Measurements from ENCODE around the gene CEP20. TPM values are rescaled to one million over a fixed set of nuclear protein-coding genes. Genes with fewer than 3 reads are reported as not detected.
A peak's percentile ranks its signal among the peaks of the same experiment; 100 is the strongest.
"Not testable (repeated sequence)": the region's sequence is repeated elsewhere in the genome, so short reads cannot be mapped to it uniquely, and the experiment has no call there.

Gene CEP20
- total RNA-seq, 2 donors from 2014 or later, result 18.9 to 22.6 TPM

DNA sequence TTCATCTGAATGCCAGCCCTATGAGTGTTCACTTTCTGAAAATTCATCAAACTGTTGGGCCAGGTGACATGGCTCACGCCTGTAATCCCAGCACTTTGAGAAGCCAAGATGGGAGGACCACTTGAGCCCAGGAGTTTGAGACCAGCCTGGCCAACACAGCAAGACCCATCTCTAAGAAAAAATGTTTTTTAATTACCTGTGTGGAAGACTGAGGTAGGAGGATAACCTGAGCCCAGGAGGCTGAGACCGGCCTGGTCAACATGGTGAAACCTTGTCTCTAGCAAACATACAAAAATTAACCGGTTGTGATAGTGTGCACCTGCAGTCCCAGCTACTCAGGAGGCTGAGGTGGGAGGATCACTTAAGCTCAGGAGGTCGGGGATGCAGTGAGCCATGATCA is 41.9 kb downstream of the CEP20 start:
- intact Hi-C loops (cut with DNase I, micrococcal nuclease), result no loop called here
- DNase-seq (no peak), ATAC-seq (no peak)

DNA sequence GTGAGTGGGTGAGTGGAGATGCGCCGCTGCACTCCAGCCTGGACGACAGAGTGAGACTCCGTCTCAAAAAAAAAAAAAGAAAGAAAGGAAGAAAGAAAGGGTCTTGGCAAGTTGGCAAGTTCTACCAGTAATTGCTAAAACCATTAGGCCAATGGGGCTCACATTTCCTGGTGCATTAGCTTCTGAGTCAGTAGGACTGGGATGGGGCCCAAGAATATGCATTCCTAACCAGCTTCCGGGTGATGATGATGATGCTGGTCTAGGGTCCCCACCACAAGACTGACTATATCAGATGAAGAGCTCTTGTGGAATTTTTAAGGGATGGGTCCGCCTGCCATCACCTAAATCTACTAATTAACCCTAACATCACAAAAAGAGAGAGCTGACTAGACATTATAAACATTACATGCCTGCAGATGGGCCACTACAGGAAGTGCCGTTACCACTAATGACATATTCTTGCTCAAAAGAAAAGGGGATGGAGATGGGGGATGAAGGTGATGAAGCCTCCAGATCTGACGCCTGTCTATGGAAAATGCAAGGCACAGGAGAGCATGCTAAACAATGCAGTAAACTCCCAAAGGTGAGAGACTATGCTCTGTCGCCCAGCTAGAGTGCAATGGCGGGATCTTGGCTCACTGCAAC is 44.6 kb downstream of the CEP20 start:
- intact Hi-C loops (cut with DNase I, micrococcal nuclease), result no loop called here
- ATAC-seq, result no peak

DNA sequence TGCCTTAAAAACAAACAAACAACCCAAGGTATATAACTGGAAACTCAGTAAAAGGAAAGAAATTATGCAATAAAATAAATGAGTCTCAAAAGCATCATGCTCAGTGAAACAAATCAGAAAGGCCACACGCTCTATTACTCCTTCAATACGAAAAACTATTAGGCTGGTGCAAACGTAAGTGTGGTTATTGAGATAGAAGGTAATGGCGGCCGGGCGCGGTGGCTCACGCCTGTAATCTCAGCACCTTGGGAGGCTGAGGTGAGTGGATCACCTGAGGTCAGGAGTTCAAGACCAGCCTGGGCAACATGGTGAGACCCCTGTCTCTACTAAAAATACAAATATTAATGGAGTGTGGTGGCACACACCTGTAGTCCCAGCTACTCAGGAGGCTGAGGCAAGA is 49.2 kb downstream of the CEP20 start:
- ATAC-seq; intact Hi-C loops (cut with DNase I, micrococcal nuclease); DNase-seq: not testable (repeated sequence)

More for the DNA sequence above, 44.6 kb downstream of the CEP20 start:
- no peak for DNase-seq

- no peak for ATAC-seq
- intact Hi-C loops (cut with DNase I, micrococcal nuclease), result no loop called here
- DNase-seq, result no peak
Observed at GRCh38 chr16:15837761-15838160, 50.6 kb downstream of the CEP20 start.

DNA sequence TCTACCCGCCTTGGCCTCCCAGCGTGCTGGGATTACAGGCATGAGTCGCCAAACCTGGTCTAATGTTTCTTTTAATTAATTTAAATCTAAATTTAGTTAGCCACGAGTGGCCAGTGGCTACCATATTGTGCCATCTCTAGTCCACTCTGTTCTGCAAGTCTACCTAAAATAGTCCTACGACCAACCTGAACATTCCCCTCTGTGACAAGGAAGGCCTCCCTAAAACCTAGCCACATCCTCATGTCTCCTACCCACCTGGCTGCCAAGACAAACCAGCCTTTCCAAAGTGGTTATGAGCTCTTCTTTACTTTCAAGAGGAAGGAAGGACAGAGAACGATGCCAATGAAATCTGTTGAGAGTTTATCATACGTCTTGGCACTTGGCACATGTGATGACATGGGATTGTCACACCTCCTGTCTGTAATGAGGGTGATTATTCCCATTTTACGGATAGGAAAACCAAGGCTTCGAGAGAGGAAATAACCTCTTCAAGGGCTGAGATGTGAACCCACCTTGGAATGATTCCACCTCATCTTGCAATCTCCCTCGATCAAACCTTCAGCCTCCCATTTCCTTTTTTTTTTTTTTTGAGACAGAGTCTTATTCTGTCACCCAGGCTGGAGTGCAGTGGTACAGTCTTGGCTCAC is 51.3 kb downstream of the CEP20 start:
- no peak for DNase-seq
- ATAC-seq, result no peak
- intact Hi-C loops (cut with DNase I, micrococcal nuclease), result no loop called here

- DNase-seq (no peak), ATAC-seq (no peak)
- intact Hi-C loops (cut with DNase I, micrococcal nuclease), result no loop called here
Observed at GRCh38 chr16:15836074-15836473, 52.3 kb downstream of the CEP20 start.

GRCh38 chr16:15835136-15835878 is 53.1 kb downstream of the CEP20 start:
- ATAC-seq, result no peak
- no peak for DNase-seq
- intact Hi-C loops (cut with DNase I, micrococcal nuclease), result no loop called here

GRCh38 chr16:15834502-15834901 is 53.9 kb downstream of the CEP20 start:
- intact Hi-C loops (cut with DNase I, micrococcal nuclease), result no loop called here
- ATAC-seq (no peak), DNase-seq (no peak)

DNA sequence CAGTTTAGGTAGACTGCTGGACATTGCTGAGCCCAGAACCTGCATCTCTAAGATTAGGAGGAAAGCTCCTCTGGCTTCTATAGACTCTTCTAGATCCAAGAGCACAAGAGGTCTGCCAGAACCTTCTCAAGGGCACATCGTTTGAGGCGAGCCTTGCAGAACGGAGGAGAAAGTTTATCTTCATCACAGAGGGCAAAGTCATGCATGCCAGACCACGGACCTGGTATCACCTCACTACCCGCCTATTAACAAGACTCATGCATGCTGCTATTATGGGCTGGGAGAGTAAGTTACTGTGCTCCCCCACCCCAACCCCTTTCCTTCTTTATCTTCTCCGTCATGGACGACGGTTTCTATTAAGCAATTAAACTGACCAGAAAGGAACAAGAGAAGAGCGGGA is 54.9 kb downstream of the CEP20 start:
- DNase-seq, result no peak
- intact Hi-C loops (cut with DNase I, micrococcal nuclease), result no loop called here
- ATAC-seq, result no peak

DNA sequence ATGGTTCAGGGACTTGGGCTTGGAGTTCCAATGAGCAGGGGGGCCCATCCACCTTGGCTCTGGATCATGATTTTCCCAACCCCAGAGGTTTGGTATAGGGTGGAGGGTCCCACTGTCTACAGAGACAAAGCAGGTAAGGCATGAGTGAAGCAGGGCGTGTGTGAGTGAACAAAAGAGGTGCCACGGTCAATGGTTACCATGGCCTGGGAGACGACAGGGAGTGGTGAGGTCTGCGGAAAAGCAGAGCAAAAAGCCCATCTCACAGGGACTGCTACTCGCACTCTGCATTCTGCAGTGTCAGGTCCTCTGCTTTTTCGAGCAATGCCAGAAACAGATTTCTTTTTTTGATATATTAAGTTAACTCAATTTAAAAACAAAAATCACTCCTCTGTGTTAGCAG is 56.2 kb downstream of the CEP20 start:
- ATAC-seq (no peak), DNase-seq (no peak)
- intact Hi-C loops (cut with DNase I, micrococcal nuclease), result no loop called here

- no peak for DNase-seq
- ATAC-seq, result no peak
- intact Hi-C loops (cut with DNase I, micrococcal nuclease), result no loop called here
Observed at GRCh38 chr16:15830832-15831451, 57.5 kb downstream of the CEP20 start.

DNA sequence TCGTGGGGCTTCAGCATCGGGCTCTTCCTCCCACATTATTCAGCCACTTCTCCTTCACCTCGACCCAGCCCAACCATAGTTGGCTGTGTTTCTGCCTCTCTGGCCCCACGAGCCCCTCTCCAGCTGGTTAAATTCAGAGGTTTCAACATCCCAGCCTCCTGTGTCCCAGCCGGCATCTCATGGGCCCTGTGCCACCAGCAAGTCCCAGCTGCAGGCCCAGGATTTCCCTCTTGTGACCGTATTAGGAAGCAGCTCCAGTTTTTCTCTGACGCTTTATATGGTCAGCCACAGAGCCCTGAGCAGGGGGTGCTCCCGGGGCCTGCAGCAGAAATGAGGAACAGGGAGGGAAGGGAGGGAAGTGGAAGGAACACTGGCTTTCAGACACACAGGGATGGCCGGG is 58.9 kb downstream of the CEP20 start:
- intact Hi-C loops (cut with DNase I, micrococcal nuclease), result no loop called here
- DNase-seq (peak; percentile 34 to 78), ATAC-seq (peak; percentile 45)

GRCh38 chr16:15827709-15828343 is 60.6 kb downstream of the CEP20 start:
- peak; percentile 19 for ATAC-seq
- DNase-seq, result no peak
- intact Hi-C loops (cut with DNase I, micrococcal nuclease), result no loop called here

GRCh38 chr16:15827299-15827698 is 61.1 kb downstream of the CEP20 start:
- intact Hi-C loops (cut with DNase I, micrococcal nuclease), result no loop called here
- DNase-seq, result no peak
- ATAC-seq, result no peak

DNA sequence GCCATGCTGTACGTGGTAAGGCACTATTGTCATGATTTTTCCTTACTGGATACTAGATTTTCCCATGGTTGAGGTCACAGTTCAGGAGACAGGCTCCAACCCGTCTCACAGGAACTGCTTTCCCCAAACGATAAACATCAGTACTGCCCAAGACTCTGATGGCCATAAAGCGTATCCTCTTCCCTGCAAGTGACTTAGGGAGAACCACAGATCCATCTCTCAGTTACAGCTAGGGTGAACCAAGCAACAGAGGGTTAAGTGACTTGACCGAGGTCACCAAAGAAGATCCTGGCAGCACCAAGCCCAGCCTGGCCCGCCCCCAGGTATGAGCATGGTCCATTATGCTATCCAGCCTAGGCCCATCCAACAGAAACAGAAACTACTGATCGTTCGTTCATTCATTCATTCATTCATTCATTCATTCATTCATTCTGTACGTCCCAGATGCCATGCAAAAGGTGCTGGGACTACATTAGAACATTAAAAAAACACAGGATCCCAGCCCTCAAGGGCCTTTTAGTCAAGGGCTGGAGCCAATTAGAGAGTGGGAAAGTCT is 62.6 kb downstream of the CEP20 start:
- intact Hi-C loops (cut with DNase I, micrococcal nuclease), result no loop called here
- ATAC-seq (no peak), DNase-seq (no peak)

DNA sequence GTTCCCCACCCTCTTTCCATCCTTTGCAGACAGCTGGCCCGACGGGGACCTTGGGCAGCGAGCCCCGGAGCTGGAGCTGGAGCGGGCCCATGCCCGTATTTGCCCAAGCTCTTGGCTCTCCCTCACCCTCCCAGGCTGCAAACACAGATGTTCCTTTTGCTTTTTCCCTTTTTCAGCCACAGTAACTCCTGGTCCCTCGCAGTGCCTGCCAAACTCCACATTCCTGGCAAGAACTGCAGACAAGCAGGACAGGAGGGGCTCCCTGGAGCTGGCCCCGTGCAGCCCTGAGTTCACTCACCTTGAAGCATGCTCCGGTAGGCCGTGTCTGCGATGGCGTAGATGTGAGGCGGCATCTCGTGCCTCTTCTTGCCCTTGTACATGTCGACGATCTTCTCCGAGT is 65.4 kb downstream of the CEP20 start:
- peak; percentile 17 for ATAC-seq
- peak in 1 of 2 donors; percentile 67 for DNase-seq
- intact Hi-C loops (cut with DNase I, micrococcal nuclease), result no loop called here

GRCh38 chr16:15820837-15821236 is 67.6 kb downstream of the CEP20 start:
- DNase-seq, result no peak
- intact Hi-C loops (cut with DNase I, micrococcal nuclease), result no loop called here

GRCh38 chr16:15819046-15819445 is 69.4 kb downstream of the CEP20 start:
- ATAC-seq (no peak), DNase-seq (no peak)
- intact Hi-C loops (cut with DNase I, micrococcal nuclease), result no loop called here

More at GRCh38 chr16:15820837-15821236, 67.6 kb downstream of the CEP20 start:
- ATAC-seq, result no peak

DNA sequence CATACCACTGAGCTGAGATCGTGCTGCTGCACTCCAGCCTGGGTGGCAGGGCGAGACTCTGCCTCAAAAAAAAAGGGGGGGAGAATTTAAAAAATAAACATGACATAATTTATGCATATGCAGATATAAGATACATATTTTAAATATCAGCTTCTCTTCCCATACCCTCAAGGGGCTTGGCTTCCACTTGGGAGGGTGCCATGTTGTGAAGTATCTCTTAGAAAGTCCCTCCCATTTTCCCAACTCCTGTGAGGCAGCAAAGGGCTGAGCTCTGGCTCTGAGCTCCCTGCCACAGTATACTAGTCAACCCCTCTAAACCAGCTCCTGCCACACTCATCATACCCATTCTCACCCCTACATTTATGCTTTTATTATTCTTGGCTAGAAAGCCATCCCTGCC is 71.0 kb downstream of the CEP20 start:
- no peak for DNase-seq
- ATAC-seq, result no peak
- intact Hi-C loops (cut with DNase I, micrococcal nuclease), result no loop called here

Measured in left colon (tissue), 2 donors.